Endothelial cell of umbilical vein (primary cell): ENCODE data around the gene JPH2. TPM values are rescaled to one million over a fixed set of nuclear protein-coding genes. Genes with fewer than 3 reads are reported as not detected.

Experiments used
- BruUV-seq: library from RNA; stranded (reverse); fragments of 400-500 nt; replicated peaks from 2 replicates; lab custom pipeline; 2021; lab: Mats Ljungman, UMichigan
- CTCF ChIA-PET: fragments of 300-600, 350-600 bp; sonication (Branson Sonifier 250); formaldehyde crosslinking; loops from one replicate; lab custom pipeline; 2021; ENCODE audit warnings: antibody characterized with exemption, inconsistent platforms; lab: Charles Lee
- POLR2A ChIA-PET: fragments of 300-600, 350-600 bp; sonication (Branson Sonifier 250); formaldehyde crosslinking; loops from one replicate; lab custom pipeline; 2021; ENCODE audit warnings: antibody characterized with exemption, inconsistent platforms; lab: Charles Lee
- DNase-seq: peaks from one replicate; pipeline ENCODE4 v3.0.0-alpha.2; 2011; ENCODE audit warnings: low read depth, low spot score
- FAIRE-seq: peaks from 2 replicates; lab custom pipeline; 2011; peaks lifted over from hg19 to GRCh38; lab: Jason Lieb, UNC
- H2AFZ ChIP-seq: 2 replicates; pipeline ENCODE4 v1.6.0; 2012; ENCODE audit warnings: low read depth, low read length, control low read depth, inconsistent platforms
- H3K27ac ChIP-seq: 2 replicates; pipeline ENCODE4 v1.5.1; 2011; ENCODE audit warnings: low read depth, mild to moderate bottlenecking, control low read depth, low read length, moderate library complexity; ENCODE audit not compliant: insufficient read depth
- H3K27me3 ChIP-seq, 2 experiments: 2 replicates each; pipeline versions ENCODE4 v1.6.0 to v1.6.1; 2011; ENCODE audit warnings: low read length in 2 of 2, mixed read lengths in 1 of 2; ENCODE audit not compliant: control insufficient read depth in 2 of 2, insufficient read depth in 2 of 2
- H3K36me3 ChIP-seq, 2 experiments: 2 replicates in 1 of 2; 3 replicates in 1 of 2; pipeline ENCODE4 v1.5.1; 2011; ENCODE audit warnings: low read length in 2 of 2, mild to moderate bottlenecking in 1 of 2, moderate library complexity in 1 of 2; ENCODE audit not compliant: control insufficient read depth in 2 of 2, insufficient read depth in 2 of 2; ENCODE audit errors: extremely low read depth in 1 of 2
- H3K4me1 ChIP-seq: 3 replicates; pipeline ENCODE4 v1.5.1; 2011; ENCODE audit warnings: mild to moderate bottlenecking, low read length; ENCODE audit not compliant: control insufficient read depth, insufficient read depth; ENCODE audit errors: extremely low read depth
- H3K4me2 ChIP-seq: 2 replicates; pipeline ENCODE4 v1.6.1; 2011; ENCODE audit warnings: low read length, control low read depth, mixed read lengths; ENCODE audit not compliant: insufficient read depth
- H3K4me3 ChIP-seq, 3 experiments: fragments of 200-600 bp in 1 of 3; sonication (generic), shearing (Covaris generic) in 1 of 3; replicated peaks in 1 of 3; 2 replicates each; pipeline ENCODE4 v1.5.1; 2011 to 2016; ENCODE audit warnings: control low read depth in 3 of 3, low read length in 3 of 3, mild to moderate bottlenecking in 2 of 3, inconsistent platforms in 1 of 3, low read depth in 1 of 3, moderate library complexity in 1 of 3; ENCODE audit not compliant: insufficient read depth in 1 of 3
- H3K79me2 ChIP-seq: 2 replicates; pipeline ENCODE4 v1.6.0; 2012; ENCODE audit warnings: low read length, inconsistent platforms; ENCODE audit not compliant: control insufficient read depth, insufficient read depth
- H3K9ac ChIP-seq: replicated peaks from 2 replicates; pipeline ENCODE3; 2011; ENCODE audit warnings: low read length, control low read depth; ENCODE audit not compliant: insufficient read depth; ENCODE audit errors: extremely low read depth
- H3K9me1 ChIP-seq: replicated peaks from 3 replicates; pipeline ENCODE4 v1.6.0; 2011; ENCODE audit warnings: mild to moderate bottlenecking, low read length; ENCODE audit not compliant: control insufficient read depth, insufficient read depth; ENCODE audit errors: extremely low read depth
- H3K9me3 ChIP-seq: replicated peaks from 2 replicates; pipeline ENCODE4 v1.5.1; 2012; ENCODE audit warnings: low read length, inconsistent platforms; ENCODE audit not compliant: control insufficient read depth, insufficient read depth
- H4K20me1 ChIP-seq: replicated peaks from 2 replicates; pipeline ENCODE3; 2011; ENCODE audit warnings: mild to moderate bottlenecking, low read length; ENCODE audit not compliant: control insufficient read depth, insufficient read depth; ENCODE audit errors: extremely low read depth
- CTCF ChIP-seq, 2 donors: IDR thresholded peaks; 1 replicate in 1 of 2; 2 replicates in 1 of 2; pipeline ENCODE4 v1.5.1; 2011; ENCODE audit warnings: low read length in 2 of 2, mild to moderate bottlenecking in 2 of 2, moderate library complexity in 2 of 2, control low read depth in 1 of 2, inconsistent platforms in 1 of 2, low read depth in 1 of 2; ENCODE audit not compliant: insufficient read depth in 1 of 2; ENCODE audit errors: extremely low read depth in 1 of 2
- JUN ChIP-seq: IDR thresholded peaks from 2 replicates; pipeline ENCODE4 v1.6.1; 2011; ENCODE audit warnings: borderline replicate concordance, low read depth; ENCODE audit not compliant: insufficient read length, insufficient read depth
- POLR2A ChIP-seq: IDR thresholded peaks from 2 replicates; pipeline ENCODE4 v1.6.1; 2012; ENCODE audit warnings: low read depth, mild to moderate bottlenecking, control low read depth, low read length
- dilution Hi-C: fragments of 300-500 bp; cut with MboI; formaldehyde crosslinking; loops from one replicate; pipeline ENCODE4 v1.15.0; 2019; ENCODE audit warnings: low sequenced_read_pairs; ENCODE audit not compliant: extremely low pct_ligation_motif_present
- intact Hi-C: fragments of 100-400 bp; cut with micrococcal nuclease; formaldehyde crosslinking; loops from one replicate; pipeline ENCODE4 v1.10.0; 2022
- polyA plus RNA-seq, 4 experiments: library from polyadenylated mRNA; depleted of rRNA in 3 of 4; stranded (reverse) in 3 of 4; unstranded in 1 of 4; fragments of >200 nt; gene quantifications; 2 replicates each; pipeline versions ENCODE4 v1.2.1 to v1.2.3, GENCODE V29; 2011 to 2012; ENCODE audit warnings: missing spikeins in 1 of 4
- total RNA-seq: library from RNA; stranded (reverse); gene quantifications from 2 replicates; pipeline ENCODE4 v1.2.3, GENCODE V29; 2021

The JPH2 gene
- total and polyA plus RNA-seq, 2 donors (not counting 3 experiments of a cell fraction or from before 2014, with no cell fraction given) = not detected

GRCh38 chr20:44066645-44067606 lies 120.1 kb downstream of the JPH2 start:
- Histone ChIP-seq H3K27me3 (no peaks in the 10 kb centered on the region), H3K4me2 (no peak overlapping the region), H2AFZ (no peak overlapping the region), H3K4me1 (no peaks in the 10 kb centered on the region), H3K9me3 (no peaks in the 10 kb centered on the region), H3K36me3 (no peaks in the 10 kb centered on the region), H3K9me1 (no peaks in the 10 kb centered on the region), H3K9ac (no peak overlapping the region), H3K4me3 (no peak overlapping the region), H3K27ac (no peak overlapping the region), H3K79me2 (no peaks in the 10 kb centered on the region), H4K20me1 (no peaks in the 10 kb centered on the region)
- BruUV-seq = no TSS peak
- dilution Hi-C loops = no loop called here
- ChIA-PET POLR2A (no interaction called here), CTCF (interaction anchor here (1.5 kb wide), 1 partner anchor 10 kb away, joined by 3 read pairs; no protein-coding TSS in a partner anchor)
- no peak for DNase-seq
- no peak for FAIRE-seq
- TF ChIP-seq POLR2A (no peak), CTCF (IDR thresholded peaks at IDR 0.05; ENCODE audit: extremely low read depth in 1 of 2, insufficient read depth in 1 of 2, low read depth in 1 of 2, low read length in 2 of 2) (no peak), JUN (no peak)
- intact Hi-C loops = no loop called here
